Neural crest cell (in vitro differentiated cells): ENCODE measurements around the gene TGM2. TPM values are rescaled to one million over a fixed set of nuclear protein-coding genes. Genes with fewer than 3 reads are reported as not detected.
A peak's percentile ranks its signal among the peaks of the same experiment; 100 is the strongest.

ENCODE experiments used
- DNase-seq: peaks from one replicate; pipeline ENCODE4 v3.0.0; 2021; ENCODE audit warnings: low read depth, mixed read lengths, low spot score
- H3K27ac Mint-ChIP-seq: one replicate; pipeline ENCODE4 v1.8.0; 2021; ENCODE audit warnings: mild to moderate bottlenecking, mixed read lengths; ENCODE audit not compliant: unreplicated experiment
- H3K27me3 Mint-ChIP-seq: 2 replicates; pipeline ENCODE4 v1.8.0; 2021; ENCODE audit warnings: low read depth, mild to moderate bottlenecking, mixed read lengths
- H3K36me3 Mint-ChIP-seq: 2 replicates; pipeline ENCODE4 v1.8.0; 2021; ENCODE audit warnings: low read depth, mild to moderate bottlenecking, mixed read lengths
- H3K4me1 Mint-ChIP-seq: 2 replicates; pipeline ENCODE4 v1.8.0; 2021; ENCODE audit warnings: mixed read lengths
- H3K4me3 Mint-ChIP-seq: one replicate; pipeline ENCODE4 v1.8.0; 2021; ENCODE audit warnings: mild to moderate bottlenecking, mixed read lengths
- H3K9me3 Mint-ChIP-seq: 2 replicates; pipeline ENCODE4 v1.8.0; 2021; ENCODE audit warnings: mixed read lengths
- total RNA-seq: library from RNA; stranded (reverse); gene quantifications from 2 replicates; pipeline ENCODE4 v1.2.1, GENCODE V29; 2021
- TF ChIP-seq, protein P1 (sequence below): fragments of 200-600 bp; sonication (generic); conservative IDR thresholded peaks from 2 replicates; pipeline ENCODE4 v1.5.0; 2021; ENCODE audit warnings: antibody characterized with exemption, mild to moderate bottlenecking

TGM2 gene
- total RNA-seq, 1 donor from 2014 or later, result 1.4 TPM

GRCh38 chr20:38162149-38162548 is 2.9 kb downstream of the TGM2 start:
- no peak for DNase-seq
- no peaks in the 10 kb centered on the region for H3K27me3 Mint-ChIP-seq
- H3K36me3 Mint-ChIP-seq, result no peaks in the 10 kb centered on the region
- peaks cover 17% of the 10 kb centered on the region for H3K4me1 Mint-ChIP-seq
- H3K27ac Mint-ChIP-seq, result no peak overlapping the region
- no peaks in the 10 kb centered on the region for H3K9me3 Mint-ChIP-seq
- no peak overlapping the region for H3K4me3 Mint-ChIP-seq
- TF ChIP-seq, protein P1, sequence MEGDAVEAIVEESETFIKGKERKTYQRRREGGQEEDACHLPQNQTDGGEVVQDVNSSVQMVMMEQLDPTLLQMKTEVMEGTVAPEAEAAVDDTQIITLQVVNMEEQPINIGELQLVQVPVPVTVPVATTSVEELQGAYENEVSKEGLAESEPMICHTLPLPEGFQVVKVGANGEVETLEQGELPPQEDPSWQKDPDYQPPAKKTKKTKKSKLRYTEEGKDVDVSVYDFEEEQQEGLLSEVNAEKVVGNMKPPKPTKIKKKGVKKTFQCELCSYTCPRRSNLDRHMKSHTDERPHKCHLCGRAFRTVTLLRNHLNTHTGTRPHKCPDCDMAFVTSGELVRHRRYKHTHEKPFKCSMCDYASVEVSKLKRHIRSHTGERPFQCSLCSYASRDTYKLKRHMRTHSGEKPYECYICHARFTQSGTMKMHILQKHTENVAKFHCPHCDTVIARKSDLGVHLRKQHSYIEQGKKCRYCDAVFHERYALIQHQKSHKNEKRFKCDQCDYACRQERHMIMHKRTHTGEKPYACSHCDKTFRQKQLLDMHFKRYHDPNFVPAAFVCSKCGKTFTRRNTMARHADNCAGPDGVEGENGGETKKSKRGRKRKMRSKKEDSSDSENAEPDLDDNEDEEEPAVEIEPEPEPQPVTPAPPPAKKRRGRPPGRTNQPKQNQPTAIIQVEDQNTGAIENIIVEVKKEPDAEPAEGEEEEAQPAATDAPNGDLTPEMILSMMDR, result no peak

GRCh38 chr20:38161412-38161774 is 3.7 kb downstream of the TGM2 start:
- Mint-ChIP-seq H3K27me3 (no peaks in the 10 kb centered on the region), H3K36me3 (no peaks in the 10 kb centered on the region), H3K9me3 (no peaks in the 10 kb centered on the region), H3K4me3 (no peak overlapping the region), H3K4me1 (peaks cover 17% of the 10 kb centered on the region), H3K27ac (no peak overlapping the region)
- TF ChIP-seq, protein P1, result no peak
- DNase-seq, result no peak

GRCh38 chr20:38159957-38160756 is 4.9 kb downstream of the TGM2 start:
- H3K27ac Mint-ChIP-seq, result no peak overlapping the region
- TF ChIP-seq, protein P1, result no peak
- H3K9me3 Mint-ChIP-seq, result no peaks in the 10 kb centered on the region
- H3K4me1 Mint-ChIP-seq, result peaks cover 12% of the 10 kb centered on the region
- no peak overlapping the region for H3K4me3 Mint-ChIP-seq
- H3K36me3 Mint-ChIP-seq, result no peaks in the 10 kb centered on the region
- no peak for DNase-seq
- no peaks in the 10 kb centered on the region for H3K27me3 Mint-ChIP-seq

GRCh38 chr20:38159566-38159956 is 5.5 kb downstream of the TGM2 start:
- Mint-ChIP-seq H3K4me3 (no peak overlapping the region), H3K36me3 (no peaks in the 10 kb centered on the region), H3K27ac (no peak overlapping the region), H3K4me1 (peaks cover 12% of the 10 kb centered on the region), H3K9me3 (no peaks in the 10 kb centered on the region), H3K27me3 (no peaks in the 10 kb centered on the region)
- TF ChIP-seq, protein P1, result no peak
- DNase-seq, result no peak

DNA sequence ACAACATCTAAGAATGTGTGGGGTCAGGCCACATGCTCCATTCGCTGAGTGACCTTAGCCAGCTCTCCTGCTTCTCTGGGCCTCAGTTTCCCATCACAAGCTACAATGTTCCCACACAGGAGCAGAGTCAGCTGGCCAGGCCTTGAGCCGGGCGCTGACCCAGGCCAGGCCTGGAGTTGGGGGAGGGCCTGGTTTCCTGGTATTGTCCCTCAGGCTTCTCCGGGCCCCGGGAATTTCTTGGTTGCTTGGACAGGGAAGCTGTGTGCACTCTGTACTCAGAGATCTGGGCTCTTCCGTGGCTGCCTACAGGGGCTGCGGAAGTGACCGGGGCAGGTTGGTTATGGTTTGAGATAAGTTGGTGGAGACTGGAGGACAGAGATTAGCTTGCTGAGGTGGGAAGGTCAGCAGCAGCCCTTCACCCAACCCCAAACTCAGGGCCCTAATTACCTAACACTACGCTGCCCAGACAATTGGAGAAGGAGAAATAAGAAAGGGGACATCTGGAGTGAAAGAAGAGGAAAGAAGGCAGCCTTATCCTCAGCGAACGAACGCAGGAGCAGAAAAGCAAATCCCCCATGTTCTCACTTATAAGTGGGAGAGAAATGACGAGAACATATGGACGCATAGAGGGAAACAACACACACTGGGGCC is 6.2 kb downstream of the TGM2 start:
- DNase-seq, result no peak
- Mint-ChIP-seq H3K4me1 (peaks cover 16% of the 10 kb centered on the region), H3K27ac (peak overlapping the region; percentile 90), H3K9me3 (no peaks in the 10 kb centered on the region), H3K27me3 (no peaks in the 10 kb centered on the region), H3K36me3 (no peaks in the 10 kb centered on the region), H3K4me3 (no peak overlapping the region)
- TF ChIP-seq, protein P1, result no peak
